BJ (cell line): ENCODE results near the gene GOPC. TPM values are rescaled to one million over a fixed set of nuclear protein-coding genes. Genes with fewer than 3 reads are reported as not detected.

Experiments
- CTCF ChIA-PET: fragments of 350-600 bp; formaldehyde crosslinking; extraction: SDS; loops from one replicate; lab custom pipeline; 2021; ENCODE audit warnings: antibody characterized with exemption, inconsistent platforms; lab: Yijun Ruan, JAX
- POLR2A ChIA-PET: fragments of 300-600 bp; sonication (Branson Sonifier 250); formaldehyde crosslinking; extraction: SDS; loops from one replicate; lab custom pipeline; 2021; ENCODE audit warnings: antibody characterized with exemption; lab: Charles Lee
- DNase-seq: peaks from one replicate; pipeline ENCODE4 v3.0.0-alpha.2; 2011; ENCODE audit warnings: low read depth
- H3K27me3 ChIP-seq: 2 replicates; pipeline ENCODE4 v1.6.0; 2011; ENCODE audit warnings: low read length; ENCODE audit not compliant: control insufficient read depth, insufficient read depth
- H3K36me3 ChIP-seq: 2 replicates; pipeline ENCODE4 v1.5.1; 2011; ENCODE audit warnings: low read length; ENCODE audit not compliant: control insufficient read depth, insufficient read depth
- H3K4me3 ChIP-seq: 2 replicates; pipeline ENCODE4 v1.5.1; 2011; ENCODE audit warnings: low read depth, mild to moderate bottlenecking, control low read depth, low read length
- polyA plus RNA-seq: library from polyadenylated mRNA; depleted of rRNA; stranded (reverse); fragments of >200 nt; gene quantifications from 2 replicates; pipeline ENCODE4 v1.2.3, GENCODE V29; 2011
- TF ChIP-seq, protein P1 (sequence below): IDR thresholded peaks from 2 replicates; pipeline ENCODE4 v1.5.1; 2011; ENCODE audit warnings: low read depth, mild to moderate bottlenecking, control low read depth, inconsistent platforms, low read length, moderate library complexity; ENCODE audit not compliant: insufficient read depth

The GOPC gene
- polyA plus RNA-seq, 1 experiment, result 26.9 TPM

GRCh38 chr6:117544716-117545115, 57.6 kb downstream of the GOPC start:
- TF ChIP-seq, protein P1, sequence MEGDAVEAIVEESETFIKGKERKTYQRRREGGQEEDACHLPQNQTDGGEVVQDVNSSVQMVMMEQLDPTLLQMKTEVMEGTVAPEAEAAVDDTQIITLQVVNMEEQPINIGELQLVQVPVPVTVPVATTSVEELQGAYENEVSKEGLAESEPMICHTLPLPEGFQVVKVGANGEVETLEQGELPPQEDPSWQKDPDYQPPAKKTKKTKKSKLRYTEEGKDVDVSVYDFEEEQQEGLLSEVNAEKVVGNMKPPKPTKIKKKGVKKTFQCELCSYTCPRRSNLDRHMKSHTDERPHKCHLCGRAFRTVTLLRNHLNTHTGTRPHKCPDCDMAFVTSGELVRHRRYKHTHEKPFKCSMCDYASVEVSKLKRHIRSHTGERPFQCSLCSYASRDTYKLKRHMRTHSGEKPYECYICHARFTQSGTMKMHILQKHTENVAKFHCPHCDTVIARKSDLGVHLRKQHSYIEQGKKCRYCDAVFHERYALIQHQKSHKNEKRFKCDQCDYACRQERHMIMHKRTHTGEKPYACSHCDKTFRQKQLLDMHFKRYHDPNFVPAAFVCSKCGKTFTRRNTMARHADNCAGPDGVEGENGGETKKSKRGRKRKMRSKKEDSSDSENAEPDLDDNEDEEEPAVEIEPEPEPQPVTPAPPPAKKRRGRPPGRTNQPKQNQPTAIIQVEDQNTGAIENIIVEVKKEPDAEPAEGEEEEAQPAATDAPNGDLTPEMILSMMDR, result no peak
- Histone ChIP-seq H3K36me3 (peaks cover 14% of the 10 kb centered on the region), H3K27me3 (no peaks in the 10 kb centered on the region), H3K4me3 (no peak overlapping the region)
- DNase-seq, result no peak
- POLR2A ChIA-PET, result interaction anchor here (0.6 kb wide), 1 partner anchor 9 kb away, joined by 3 read pairs; no protein-coding TSS in a partner anchor
- CTCF ChIA-PET, result no interaction called here

GRCh38 chr6:117542493-117542892, 59.8 kb downstream of the GOPC start:
- H3K36me3 ChIP-seq, result peaks cover 17% of the 10 kb centered on the region
- H3K27me3 ChIP-seq, result no peaks in the 10 kb centered on the region
- no peak for DNase-seq
- TF ChIP-seq, protein P1, result no peak
- CTCF ChIA-PET, result interaction anchor here (1.1 kb wide), 1 partner anchor 92 kb away, joined by 5 read pairs; no protein-coding TSS in a partner anchor
- no peak overlapping the region for H3K4me3 ChIP-seq
- POLR2A ChIA-PET, result no interaction called here

- ChIA-PET CTCF (no interaction called here), POLR2A (no interaction called here)
- Histone ChIP-seq H3K4me3 (no peak overlapping the region), H3K27me3 (no peaks in the 10 kb centered on the region), H3K36me3 (peaks cover 12% of the 10 kb centered on the region)
- TF ChIP-seq, protein P1, result no peak
- no peak for DNase-seq
Observed at GRCh38 chr6:117540670-117541069, 61.6 kb downstream of the GOPC start.

GRCh38 chr6:117538615-117539014, 63.7 kb downstream of the GOPC start:
- no peaks in the 10 kb centered on the region for H3K27me3 ChIP-seq
- TF ChIP-seq, protein P1, result no peak
- DNase-seq, result no peak
- POLR2A ChIA-PET, result no interaction called here
- H3K4me3 ChIP-seq, result no peak overlapping the region
- CTCF ChIA-PET, result no interaction called here
- peaks cover 6% of the 10 kb centered on the region for H3K36me3 ChIP-seq

DNA sequence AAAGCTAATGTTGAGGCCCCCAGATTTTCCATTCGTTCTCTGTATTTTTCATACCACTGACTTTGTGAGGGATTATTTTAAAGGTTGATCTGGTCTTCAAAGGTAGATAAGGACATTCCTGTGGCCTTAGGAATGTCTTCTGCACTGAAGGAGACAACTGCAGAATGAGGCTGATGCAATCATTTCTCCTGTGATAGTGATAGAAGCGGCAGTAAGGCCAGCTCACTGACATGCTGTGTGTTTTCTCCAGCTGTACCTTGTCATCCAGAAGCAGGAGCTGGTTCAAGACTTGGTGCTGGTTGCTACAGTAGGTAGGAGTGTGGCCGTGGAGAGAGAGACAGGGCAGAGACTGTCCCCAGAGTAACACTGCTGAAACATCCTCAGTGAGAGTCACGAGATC, 66.0 kb downstream of the GOPC start:
- no peak overlapping the region for H3K4me3 ChIP-seq
- no peaks in the 10 kb centered on the region for H3K27me3 ChIP-seq
- H3K36me3 ChIP-seq, result peaks cover 8% of the 10 kb centered on the region
- TF ChIP-seq, protein P1, result no peak
- DNase-seq, result no peak
- POLR2A ChIA-PET, result no interaction called here
- CTCF ChIA-PET, result interaction anchor here (1.1 kb wide), 1 partner anchor 11 kb away, joined by 3 read pairs; no protein-coding TSS in a partner anchor
